Breast epithelium (tissue), 3 donors: ENCODE data around the gene C14orf180.

Experiments used
- CTCF ChIP-seq, 3 donors: fragments of 450-650 bp; IDR thresholded peaks; one replicate each; pipeline ENCODE4 v1.5.1; 2016 to 2017; ENCODE audit warnings: antibody characterized with exemption in 3 of 3, mild to moderate bottlenecking in 3 of 3, moderate library complexity in 3 of 3
- POLR2A ChIP-seq: fragments of 450-650 bp; IDR thresholded peaks from one replicate; pipeline ENCODE4 v1.6.1; 2016; ENCODE audit warnings: antibody characterized with exemption, mild to moderate bottlenecking, moderate library complexity

GRCh38 chr14:104639471-104639870, 59.9 kb downstream of the C14orf180 start:
- TF ChIP-seq CTCF (IDR thresholded peaks at IDR 0.05): no peak
- TF ChIP-seq POLR2A: no peak
